BJ (cell line): ENCODE data around the gene SYDE2. TPM values are rescaled to one million over a fixed set of nuclear protein-coding genes. Genes with fewer than 3 reads are reported as not detected.

Source experiments
- CTCF ChIA-PET: fragments of 350-600 bp; formaldehyde crosslinking; extraction: SDS; loops from one replicate; lab custom pipeline; 2021; ENCODE audit warnings: antibody characterized with exemption, inconsistent platforms; lab: Yijun Ruan, JAX
- POLR2A ChIA-PET: fragments of 300-600 bp; sonication (Branson Sonifier 250); formaldehyde crosslinking; extraction: SDS; loops from one replicate; lab custom pipeline; 2021; ENCODE audit warnings: antibody characterized with exemption; lab: Charles Lee
- DNase-seq: peaks from one replicate; pipeline ENCODE4 v3.0.0-alpha.2; 2011; ENCODE audit warnings: low read depth
- H3K27me3 ChIP-seq: 2 replicates; pipeline ENCODE4 v1.6.0; 2011; ENCODE audit warnings: low read length; ENCODE audit not compliant: control insufficient read depth, insufficient read depth
- H3K36me3 ChIP-seq: 2 replicates; pipeline ENCODE4 v1.5.1; 2011; ENCODE audit warnings: low read length; ENCODE audit not compliant: control insufficient read depth, insufficient read depth
- H3K4me3 ChIP-seq: 2 replicates; pipeline ENCODE4 v1.5.1; 2011; ENCODE audit warnings: low read depth, mild to moderate bottlenecking, control low read depth, low read length
- CTCF ChIP-seq: IDR thresholded peaks from 2 replicates; pipeline ENCODE4 v1.5.1; 2011; ENCODE audit warnings: low read depth, mild to moderate bottlenecking, control low read depth, inconsistent platforms, low read length, moderate library complexity; ENCODE audit not compliant: insufficient read depth
- polyA plus RNA-seq: library from polyadenylated mRNA; depleted of rRNA; stranded (reverse); fragments of >200 nt; gene quantifications from 2 replicates; pipeline ENCODE4 v1.2.3, GENCODE V29; 2011

The SYDE2 gene
- polyA plus RNA-seq, 1 experiment = 4.4 TPM

DNA sequence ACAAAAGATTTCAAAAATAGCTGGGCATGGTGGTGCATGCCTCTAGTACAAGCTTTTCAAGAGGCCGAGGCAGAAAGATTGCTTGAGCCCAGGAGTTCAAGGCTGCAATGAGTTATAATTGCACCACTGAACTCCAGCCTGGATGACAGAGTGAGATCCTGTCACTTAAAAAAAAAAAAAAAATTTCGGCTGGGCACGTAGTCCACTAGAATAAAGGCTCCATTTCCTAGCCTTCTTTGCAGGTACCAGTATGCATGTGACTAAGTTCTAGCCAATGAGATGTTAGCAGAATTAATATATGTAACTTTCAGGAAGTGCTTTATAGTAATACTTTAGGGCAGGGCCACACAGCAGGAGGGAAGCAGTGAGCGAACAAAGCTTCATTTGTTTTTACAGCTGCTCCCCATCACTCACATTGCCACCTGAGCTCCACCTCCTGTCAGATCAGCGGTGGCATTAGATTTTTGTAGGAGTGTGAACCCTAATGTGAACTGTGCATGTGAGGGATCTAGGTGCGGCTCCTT lies 28.8 kb upstream of the SYDE2 start:
- POLR2A ChIA-PET = no interaction called here
- CTCF ChIA-PET = interaction anchor here (0.7 to 2.9 kb wide), 5 partner anchors 10 to 122 kb away, joined by 3 to 16 read pairs (median 4); no protein-coding TSS in a partner anchor
- no peak for TF ChIP-seq CTCF
- no peak for DNase-seq
- Histone ChIP-seq H3K36me3 (no peaks in the 10 kb centered on the region), H3K4me3 (no peak overlapping the region), H3K27me3 (no peaks in the 10 kb centered on the region)

DNA sequence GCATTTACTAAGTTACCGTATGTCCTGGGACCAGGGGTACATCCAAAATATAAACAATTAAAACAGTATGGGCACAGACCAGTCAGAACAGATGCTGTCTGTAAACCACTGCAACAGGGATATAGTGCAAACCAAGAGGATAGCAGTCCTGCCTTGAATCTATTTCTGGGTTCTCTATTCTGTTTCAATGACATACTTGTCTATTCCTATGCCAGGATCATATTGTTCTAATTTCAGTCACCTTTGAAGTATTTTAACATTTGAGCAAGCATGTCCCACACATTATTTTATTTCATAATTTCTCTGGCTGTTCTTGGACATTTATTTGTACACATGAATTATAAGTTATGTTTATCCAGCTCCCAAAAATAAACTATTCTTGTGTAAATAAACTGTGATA lies 28.2 kb upstream of the SYDE2 start:
- CTCF ChIA-PET = interaction anchor here (0.7 to 2.9 kb wide), 3 partner anchors 11 to 119 kb away, joined by 3 to 16 read pairs (median 7); no protein-coding TSS in a partner anchor

GRCh38 chr1:85225624-85226380 lies 25.0 kb upstream of the SYDE2 start:
- Histone ChIP-seq H3K4me3 (no peak overlapping the region), H3K27me3 (no peaks in the 10 kb centered on the region), H3K36me3 (no peaks in the 10 kb centered on the region)
- POLR2A ChIA-PET = no interaction called here
- DNase-seq = no peak
- no peak for TF ChIP-seq CTCF
- CTCF ChIA-PET = no interaction called here

More for the DNA sequence above, 28.2 kb upstream of the SYDE2 start:
- POLR2A ChIA-PET = interaction anchor here (0.6 kb wide), 1 partner anchor 25 kb away, joined by 4 read pairs; no protein-coding TSS in a partner anchor
- Histone ChIP-seq H3K27me3 (no peaks in the 10 kb centered on the region), H3K4me3 (no peak overlapping the region), H3K36me3 (no peaks in the 10 kb centered on the region)
- no peak for TF ChIP-seq CTCF
- no peak for DNase-seq

- POLR2A ChIA-PET = interaction anchor here (0.5 kb wide), 1 partner anchor 358 kb away, joined by 3 read pairs; no protein-coding TSS in a partner anchor
- no peak for DNase-seq
These were observed 24.2 kb upstream of the SYDE2 start for GRCh38 chr1:85224734-85225623.

More at GRCh38 chr1:85224734-85225623, 24.2 kb upstream of the SYDE2 start:
- no peak for TF ChIP-seq CTCF
- Histone ChIP-seq H3K27me3 (no peaks in the 10 kb centered on the region), H3K4me3 (no peak overlapping the region), H3K36me3 (no peaks in the 10 kb centered on the region)
- CTCF ChIA-PET = interaction anchor here (0.6 to 1.0 kb wide), 5 partner anchors 9 to 35 kb away, joined by 3 to 4 read pairs (median 3); no protein-coding TSS in a partner anchor
